SK-N-SH treated with all-trans-retinoic acid at 6 μM for 48 hours (cell line): Measurements from ENCODE around the gene KCNG2.

Experiments used
- ATAC-seq: fragments of 200-7000 bp; cut with Tn5 transposase; 3 replicates; pipeline ENCODE4 v1.9.1; 2020; ENCODE audit warnings: mild to moderate bottlenecking, moderate library complexity
- ARNTL ChIP-seq: fragments of 450-650 bp; formaldehyde crosslinking; IDR thresholded peaks from 2 replicates; pipeline ENCODE4 v1.5.0; 2020; ENCODE audit warnings: low read depth, mild to moderate bottlenecking, moderate library complexity, borderline replicate concordance
- BACH2 ChIP-seq: fragments of 250-450 bp; sonication (Bioruptor Pico); IDR thresholded peaks from 2 replicates; pipeline ENCODE4 v1.9.0; 2021; ENCODE audit warnings: mild to moderate bottlenecking, borderline replicate concordance
- CREB5 ChIP-seq: fragments of 250-450 bp; sonication (Bioruptor Pico); IDR thresholded peaks from 2 replicates; pipeline ENCODE4 v1.5.1; 2020; ENCODE audit warnings: low read depth, mild to moderate bottlenecking, moderate library complexity
- CSDC2 ChIP-seq: fragments of 250-450 bp; sonication (Bioruptor Pico); IDR thresholded peaks from 2 replicates; pipeline ENCODE4 v1.5.0; 2020; ENCODE audit warnings: mild to moderate bottlenecking, moderate library complexity
- CSRNP3 ChIP-seq: fragments of 250-450 bp; sonication (Bioruptor Pico); IDR thresholded peaks from 2 replicates; pipeline ENCODE4 v1.5.1; 2021; ENCODE audit warnings: mild to moderate bottlenecking, moderate library complexity
- ESRRG ChIP-seq: fragments of 250-450 bp; sonication (Bioruptor Pico); IDR thresholded peaks from 2 replicates; pipeline ENCODE4 v1.6.1; 2021; ENCODE audit warnings: mild to moderate bottlenecking
- ISL1 ChIP-seq: fragments of 250-450 bp; sonication (Bioruptor Pico); IDR thresholded peaks from 2 replicates; pipeline ENCODE4 v2.1.2; 2022; ENCODE audit warnings: mild to moderate bottlenecking, moderate library complexity
- OSR1 ChIP-seq: fragments of 250-450 bp; sonication (Bioruptor Pico); IDR thresholded peaks from 2 replicates; pipeline ENCODE4 v1.8.0; 2022; ENCODE audit warnings: moderate library complexity, mild to moderate bottlenecking, inconsistent platforms
- PATZ1 ChIP-seq: fragments of 250-450 bp; sonication (Bioruptor Pico); IDR thresholded peaks from 2 replicates; pipeline ENCODE4 v1.8.0; 2020; ENCODE audit warnings: mild to moderate bottlenecking, moderate library complexity, borderline replicate concordance
- POU6F1 ChIP-seq: fragments of 250-450 bp; sonication (Bioruptor Pico); IDR thresholded peaks from 2 replicates; pipeline ENCODE4 v1.8.0; 2021; ENCODE audit warnings: low read depth, mild to moderate bottlenecking, moderate library complexity, borderline replicate concordance
- RARB ChIP-seq: fragments of 250-450 bp; sonication (Bioruptor Pico); IDR thresholded peaks from 2 replicates; pipeline ENCODE4 v1.8.0; 2021; ENCODE audit warnings: mild to moderate bottlenecking, moderate library complexity
- SNAI2 ChIP-seq: fragments of 250-450 bp; sonication (Bioruptor Pico); IDR thresholded peaks from 2 replicates; pipeline ENCODE4 v1.5.0; 2020; ENCODE audit warnings: mild to moderate bottlenecking, moderate library complexity
- TCF4 ChIP-seq: fragments of 250-450 bp; sonication (Bioruptor Pico); IDR thresholded peaks from 2 replicates; pipeline ENCODE4 v1.8.0; 2021; ENCODE audit warnings: mild to moderate bottlenecking, moderate library complexity, borderline replicate concordance
- TOX ChIP-seq: fragments of 250-450 bp; sonication (Bioruptor Pico); IDR thresholded peaks from 2 replicates; pipeline ENCODE4 v1.8.0; 2021; ENCODE audit warnings: mild to moderate bottlenecking, moderate library complexity, borderline replicate concordance
- TSHZ2 ChIP-seq: fragments of 250-450 bp; sonication (Bioruptor Pico); IDR thresholded peaks from 2 replicates; pipeline ENCODE4 v1.5.0; 2020; ENCODE audit warnings: mild to moderate bottlenecking, moderate library complexity
- ZNF565 ChIP-seq: fragments of 450-650 bp; formaldehyde crosslinking; conservative IDR thresholded peaks from 2 replicates; pipeline ENCODE4 v1.5.0; 2020; ENCODE audit warnings: low read depth, mild to moderate bottlenecking, moderate library complexity
- ZNF70 ChIP-seq: fragments of 450-650 bp; formaldehyde crosslinking; IDR thresholded peaks from 2 replicates; pipeline ENCODE4 v1.5.0; 2020; ENCODE audit warnings: mild to moderate bottlenecking, moderate library complexity
- ZNF8 ChIP-seq: fragments of 450-650 bp; formaldehyde crosslinking; IDR thresholded peaks from 2 replicates; pipeline ENCODE4 v1.5.0; 2020; ENCODE audit warnings: mild to moderate bottlenecking, moderate library complexity

Gene KCNG2

GRCh38 chr18:79805926-79806487 lies 8.3 kb downstream of the KCNG2 start:
- ATAC-seq, result no peak
- TF ChIP-seq BACH2 (CRISPR knock-in tag) (no peak), RARB (CRISPR knock-in tag) (no peak)

- TF ChIP-seq ZNF70 (no peak), TSHZ2 (CRISPR knock-in tag) (no peak), POU6F1 (CRISPR knock-in tag) (no peak), OSR1 (CRISPR knock-in tag) (no peak), TCF4 (CRISPR knock-in tag) (no peak), PATZ1 (CRISPR knock-in tag) (no peak), CSDC2 (CRISPR knock-in tag) (no peak), TOX (CRISPR knock-in tag) (no peak), SNAI2 (CRISPR knock-in tag) (no peak), ESRRG (CRISPR knock-in tag) (no peak), ARNTL (CRISPR knock-in tag) (no peak), ISL1 (CRISPR knock-in tag) (no peak), RARB (CRISPR knock-in tag) (no peak)
- TF ChIP-seq, all 23 proteins: peak for 0
- no peak for ATAC-seq
Measured at GRCh38 chr18:79806976-79807841, 9.5 kb downstream of the KCNG2 start.

GRCh38 chr18:79809482-79810192 lies 11.9 kb downstream of the KCNG2 start:
- no peak for ATAC-seq
- TF ChIP-seq ESRRG (CRISPR knock-in tag), result no peak
- TF ChIP-seq POU6F1 (CRISPR knock-in tag), result no peak
- TF ChIP-seq CSRNP3 (CRISPR knock-in tag), result no peak

- ATAC-seq, result no peak
- TF ChIP-seq PATZ1 (CRISPR knock-in tag) (no peak), ZNF565 (no peak), TOX (CRISPR knock-in tag) (no peak), CSRNP3 (CRISPR knock-in tag) (no peak), ARNTL (CRISPR knock-in tag) (no peak), CREB5 (CRISPR knock-in tag) (no peak), SNAI2 (CRISPR knock-in tag) (no peak), ZNF8 (CRISPR knock-in tag) (no peak)
Measured at GRCh38 chr18:79812052-79812451, 14.3 kb downstream of the KCNG2 start.
